Peyer's patch (tissue), 4 donors: Measurements from ENCODE around the gene TFDP1. TPM values are rescaled to one million over a fixed set of nuclear protein-coding genes. Genes with fewer than 3 reads are reported as not detected.

Experiments used
- DNase-seq, 3 donors: peaks; one replicate each; pipeline ENCODE4 v3.0.0-alpha.2; 2017 to 2019
- H3K27ac ChIP-seq, 4 donors: fragments of 200-600 bp; sonication (generic); one replicate each; pipeline ENCODE4 v1.5.1; 2016 to 2019
- H3K27me3 ChIP-seq, 2 donors: fragments of 200-600 bp; sonication (generic); one replicate each; pipeline ENCODE4 v1.5.1; 2019
- H3K36me3 ChIP-seq, 3 donors: fragments of 200-600 bp; sonication (generic); one replicate each; pipeline ENCODE4 v1.5.1; 2016 to 2019
- H3K4me1 ChIP-seq, 4 donors: fragments of 200-600 bp; sonication (generic); one replicate each; pipeline ENCODE4 v1.5.1; 2016 to 2019
- H3K4me3 ChIP-seq, 4 donors: fragments of 200-600 bp; sonication (generic); 1 replicate in 3 of 4; 2 replicates in 1 of 4; pipeline ENCODE4 v1.5.1; 2016 to 2019; ENCODE audit warnings: mild to moderate bottlenecking in 1 of 4
- H3K9me3 ChIP-seq, 4 donors: fragments of 200-600 bp; sonication (generic); one replicate each; pipeline ENCODE4 v1.5.1; 2016 to 2019; ENCODE audit warnings: mild to moderate bottlenecking in 1 of 4
- POLR2A ChIP-seq, 2 donors: fragments of 450-650 bp; IDR thresholded peaks; one replicate each; pipeline ENCODE4 v1.5.1; 2017; ENCODE audit warnings: antibody characterized with exemption in 2 of 2, mild to moderate bottlenecking in 2 of 2, moderate library complexity in 2 of 2
- total RNA-seq, 4 donors: library from RNA; depleted of rRNA; stranded (reverse); fragments of >200 nt; gene quantifications; one replicate each; pipeline ENCODE4 v1.1.0, GENCODE V29; 2016
- TF ChIP-seq, protein P1 (sequence below), 6 experiments: fragments of 450-650 bp in 4 of 6; fragments of 200-600 bp in 2 of 6; sonication (generic) in 1 of 6; IDR thresholded peaks; one replicate each; pipeline ENCODE4 v1.5.1; 2017 to 2019; ENCODE audit warnings: antibody characterized with exemption in 6 of 6, mild to moderate bottlenecking in 3 of 6, moderate library complexity in 1 of 6

Gene TFDP1
- total RNA-seq, 4 donors from 2014 or later, result 37.0 to 75.1 (median 48.0) TPM

DNA sequence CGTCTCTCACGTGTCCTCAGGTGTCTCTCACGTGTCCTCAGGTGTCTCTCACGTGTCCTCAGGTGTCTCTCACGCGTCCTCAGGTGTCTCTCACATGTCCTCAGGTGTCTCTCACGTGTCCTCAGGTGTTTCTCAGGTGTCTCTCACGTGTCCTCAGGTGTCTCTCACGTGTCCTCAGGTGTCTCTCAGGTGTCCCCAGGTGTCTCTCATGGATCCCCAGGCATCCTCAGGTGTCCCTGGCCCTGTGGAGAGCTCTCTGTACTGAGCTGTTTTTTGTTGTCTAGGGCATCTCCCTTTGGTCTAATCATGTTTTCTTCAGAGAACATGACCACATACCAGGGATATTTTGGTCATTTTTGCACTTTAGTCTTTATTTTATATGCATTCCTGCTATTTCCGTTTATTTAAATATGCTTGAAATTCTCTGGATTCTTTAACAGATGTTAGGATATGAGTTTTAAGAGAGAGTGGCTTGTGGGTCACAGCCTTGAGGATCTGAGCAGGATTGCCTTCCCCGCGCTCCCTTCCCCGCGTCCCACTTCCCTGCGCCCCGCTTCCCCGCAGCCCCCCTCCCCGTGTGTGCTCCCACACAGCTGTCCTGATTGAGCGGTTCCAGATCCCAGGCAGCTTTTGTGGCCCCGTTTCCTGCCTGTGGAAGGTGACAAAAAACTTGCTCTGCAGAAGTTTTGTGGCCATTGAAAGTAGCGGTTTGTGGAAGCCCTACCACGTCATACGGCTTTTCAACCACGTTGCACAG is 41.6 kb downstream of the TFDP1 start:
- Histone ChIP-seq H3K27me3 (no peaks in the 10 kb centered on the region), H3K27ac (no peak overlapping the region), H3K4me3 (no peak overlapping the region), H3K9me3 (no peaks in the 10 kb centered on the region), H3K36me3 (peaks cover 0 to 18% (median 0%) of the 10 kb centered on the region in 3 donors), H3K4me1 (no peaks in the 10 kb centered on the region)
- TF ChIP-seq, protein P1, sequence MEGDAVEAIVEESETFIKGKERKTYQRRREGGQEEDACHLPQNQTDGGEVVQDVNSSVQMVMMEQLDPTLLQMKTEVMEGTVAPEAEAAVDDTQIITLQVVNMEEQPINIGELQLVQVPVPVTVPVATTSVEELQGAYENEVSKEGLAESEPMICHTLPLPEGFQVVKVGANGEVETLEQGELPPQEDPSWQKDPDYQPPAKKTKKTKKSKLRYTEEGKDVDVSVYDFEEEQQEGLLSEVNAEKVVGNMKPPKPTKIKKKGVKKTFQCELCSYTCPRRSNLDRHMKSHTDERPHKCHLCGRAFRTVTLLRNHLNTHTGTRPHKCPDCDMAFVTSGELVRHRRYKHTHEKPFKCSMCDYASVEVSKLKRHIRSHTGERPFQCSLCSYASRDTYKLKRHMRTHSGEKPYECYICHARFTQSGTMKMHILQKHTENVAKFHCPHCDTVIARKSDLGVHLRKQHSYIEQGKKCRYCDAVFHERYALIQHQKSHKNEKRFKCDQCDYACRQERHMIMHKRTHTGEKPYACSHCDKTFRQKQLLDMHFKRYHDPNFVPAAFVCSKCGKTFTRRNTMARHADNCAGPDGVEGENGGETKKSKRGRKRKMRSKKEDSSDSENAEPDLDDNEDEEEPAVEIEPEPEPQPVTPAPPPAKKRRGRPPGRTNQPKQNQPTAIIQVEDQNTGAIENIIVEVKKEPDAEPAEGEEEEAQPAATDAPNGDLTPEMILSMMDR (IDR thresholded peaks at IDR 0.05), result no peak
- no peak for TF ChIP-seq POLR2A (IDR thresholded peaks at IDR 0.05)
- peak in 1 of 3 donors; percentile 20 for DNase-seq

DNA sequence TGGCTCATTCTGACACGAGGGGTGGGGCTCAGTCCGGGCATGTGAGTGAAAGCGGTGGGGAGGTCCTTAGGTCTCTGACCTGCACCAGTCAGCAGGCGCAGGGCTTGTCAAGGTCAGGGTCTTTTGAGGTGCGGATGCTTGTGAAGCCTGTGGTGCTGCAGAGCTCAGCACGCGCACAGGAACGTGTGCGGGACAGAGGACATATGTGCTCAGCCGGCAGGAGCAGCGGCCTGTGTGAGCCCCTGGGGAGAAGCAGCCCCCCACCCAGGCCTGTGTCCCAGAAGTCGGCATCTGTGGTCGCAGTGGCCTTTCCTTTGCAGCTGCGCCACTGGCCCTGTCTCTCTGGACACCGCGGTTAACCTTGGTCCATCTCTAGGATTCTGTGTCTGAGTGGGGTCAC is 42.6 kb downstream of the TFDP1 start:
- TF ChIP-seq POLR2A (IDR thresholded peaks at IDR 0.05), result no peak
- TF ChIP-seq, protein P1 (IDR thresholded peaks at IDR 0.05), result no peak
- Histone ChIP-seq H3K9me3 (no peaks in the 10 kb centered on the region), H3K4me3 (no peak overlapping the region), H3K4me1 (no peaks in the 10 kb centered on the region), H3K27me3 (no peaks in the 10 kb centered on the region), H3K27ac (no peak overlapping the region), H3K36me3 (peaks cover 0 to 28% (median 0%) of the 10 kb centered on the region in 3 donors)
- DNase-seq, result peak in 1 of 3 donors; percentile 18

DNA sequence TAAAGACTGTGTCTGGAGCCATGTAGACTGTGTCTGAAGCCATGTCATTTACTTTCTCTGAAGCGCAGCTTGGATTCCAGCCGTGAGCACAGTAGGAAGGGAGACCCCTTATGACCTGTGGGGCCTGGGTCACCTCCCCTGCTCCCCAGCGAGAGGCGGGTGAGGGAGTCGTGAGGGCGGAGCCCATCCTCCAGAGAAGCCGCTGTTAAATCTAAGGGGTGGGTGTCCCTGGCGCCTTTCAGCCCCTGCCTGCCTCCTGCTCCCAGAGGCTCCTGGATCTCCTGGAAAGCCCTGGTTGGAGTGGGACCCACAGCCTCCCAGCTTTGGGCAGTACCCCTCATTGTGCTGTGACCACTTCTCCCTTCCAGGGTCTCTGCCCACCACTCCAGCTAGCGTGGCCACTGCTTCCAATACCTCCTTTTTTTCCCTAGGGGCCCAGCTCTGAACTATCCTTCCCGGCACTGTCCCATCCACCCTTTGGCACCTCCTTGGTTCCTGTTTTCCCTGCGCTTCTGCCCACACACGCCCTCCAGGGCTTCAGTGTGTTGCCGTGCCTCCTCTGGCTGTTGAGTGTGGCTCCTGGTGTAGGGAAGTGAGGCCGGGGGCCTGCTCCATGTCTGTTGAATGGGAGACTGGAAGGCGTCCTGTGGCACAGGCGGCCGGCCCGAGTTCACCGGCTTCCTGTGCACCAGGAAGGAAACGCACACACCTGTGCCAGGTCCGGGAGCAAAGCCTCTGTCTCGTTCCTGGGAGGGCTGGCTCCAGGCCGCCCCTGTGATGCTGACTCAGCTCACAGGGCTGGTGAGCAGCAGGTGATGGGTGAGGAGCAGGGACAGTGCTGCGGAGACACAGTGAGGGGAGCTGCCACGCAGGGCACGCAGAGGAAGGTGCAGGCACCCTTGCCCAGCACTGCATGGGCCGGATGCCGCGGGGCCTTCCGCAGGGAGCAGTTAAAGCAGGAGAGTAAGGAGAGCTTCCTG is 44.0 kb downstream of the TFDP1 start:
- H3K36me3 ChIP-seq, result peaks cover 0 to 36% (median 0%) of the 10 kb centered on the region in 3 donors
- H3K9me3 ChIP-seq, result no peaks in the 10 kb centered on the region
- H3K27me3 ChIP-seq, result no peaks in the 10 kb centered on the region
- no peak overlapping the region for H3K4me3 ChIP-seq
- no peak overlapping the region for H3K27ac ChIP-seq
- TF ChIP-seq POLR2A (IDR thresholded peaks at IDR 0.05), result no peak
- no peaks in the 10 kb centered on the region for H3K4me1 ChIP-seq
- peak in 1 of 3 donors; percentile 41 for DNase-seq

- no peaks in the 10 kb centered on the region for H3K27me3 ChIP-seq
- H3K36me3 ChIP-seq, result peaks cover 0 to 42% (median 0%) of the 10 kb centered on the region in 3 donors
- no peak overlapping the region for H3K4me3 ChIP-seq
- no peak overlapping the region for H3K27ac ChIP-seq
- no peaks in the 10 kb centered on the region for H3K9me3 ChIP-seq
- no peak for TF ChIP-seq POLR2A (IDR thresholded peaks at IDR 0.05)
- TF ChIP-seq, protein P1 (IDR thresholded peaks at IDR 0.05), result no peak
- no peaks in the 10 kb centered on the region for H3K4me1 ChIP-seq
- DNase-seq, result peak in 1 of 3 donors; percentile 32
Measured at GRCh38 chr13:113629866-113630265, 45.3 kb downstream of the TFDP1 start.

GRCh38 chr13:113630296-113630695 is 45.7 kb downstream of the TFDP1 start:
- peaks cover 0 to 47% (median 0%) of the 10 kb centered on the region in 3 donors for H3K36me3 ChIP-seq
- H3K27me3 ChIP-seq, result no peaks in the 10 kb centered on the region
- no peak overlapping the region for H3K4me3 ChIP-seq
- H3K27ac ChIP-seq, result no peak overlapping the region
- no peak for TF ChIP-seq POLR2A (IDR thresholded peaks at IDR 0.05)
- TF ChIP-seq, protein P1 (IDR thresholded peaks at IDR 0.05), result no peak
- H3K9me3 ChIP-seq, result no peaks in the 10 kb centered on the region
- DNase-seq, result peak in 1 of 3 donors; percentile 15
- no peaks in the 10 kb centered on the region for H3K4me1 ChIP-seq
